ENCODE measurements around the gene IKBKE. TPM values are rescaled to one million over a fixed set of nuclear protein-coding genes. Genes with fewer than 3 reads are reported as not detected.

The IKBKE gene
- total RNA-seq, 1 experiment from 2014 or later: 5.1 TPM

GRCh38 chr1:206468571-206468970 is 1.7 kb upstream of the IKBKE start:
- Histone ChIP-seq H3K4me3 (replicated peaks in 1 of 2; ENCODE audit: low read depth in 1 of 2, low read length in 2 of 2) (no peak overlapping the region), H3K9ac (ENCODE audit: low read length) (no peak overlapping the region), H3K9me2 (ENCODE audit: insufficient read depth) (no peaks in the 10 kb centered on the region), H3K27ac (ENCODE audit: low read depth, low read length) (no peak overlapping the region), H4K20me1 (ENCODE audit: insufficient read depth) (no peaks in the 10 kb centered on the region), H3K79me2 (ENCODE audit: insufficient read depth, low read length) (no peaks in the 10 kb centered on the region), H3K9me3 (ENCODE audit: control insufficient read depth in 1 of 2, insufficient read depth in 1 of 2, low read depth in 1 of 2, low read length in 2 of 2) (no peaks in the 10 kb centered on the region), H2AFZ (ENCODE audit: low read depth, low read length, poor library complexity, severe bottlenecking) (no peak overlapping the region), H3K4me1 (ENCODE audit: control insufficient read depth in 1 of 2, insufficient read depth in 2 of 2, low read length in 2 of 2) (peaks cover 19 to 35% of the 10 kb centered on the region in 2 experiments; a peak in 3 of 4 replicates), H3K4me2 (ENCODE audit: low read length) (no peak overlapping the region), H3K27me3 (ENCODE audit: insufficient read depth, low read length) (no peaks in the 10 kb centered on the region), H3K36me3 (ENCODE audit: control insufficient read depth in 1 of 2, insufficient read depth in 2 of 2, low read length in 2 of 2) (no peaks in the 10 kb centered on the region)
- DNase-seq (ENCODE audit: low read depth, low spot score) (no peak), ATAC-seq (no peak)
- BruUV-seq (replicated peaks): no TSS peak
- TF ChIP-seq CTCF (IDR thresholded peaks at IDR 0.05 in 2 of 3, conservative IDR thresholded peaks at IDR 0.05 in 1 of 3; ENCODE audit: borderline replicate concordance in 1 of 3, insufficient read depth in 1 of 3, low read depth in 2 of 3, low read length in 2 of 3) (0 out of 6 replicates have a peak, but pooled peaks of 1 of the 3 experiments have one; percentile 17), POLR2AphosphoS5 (IDR thresholded peaks at IDR 0.05; ENCODE audit: low read depth, low read length) (no peak)
- intact Hi-C loops (cut with micrococcal nuclease): no loop called here
- CTCF ChIA-PET: no interaction called here
- POLR2A ChIA-PET: no interaction called here
- RAD21 ChIA-PET (ENCODE audit: low non-redundant PET in 1 of 2, low total read pairs in 2 of 2, uncharacterized antibody in 2 of 2, unreplicated experiment in 2 of 2): no interaction called here

GRCh38 chr1:206469411-206469932 is 804 bp upstream of the IKBKE start:
- peak overlapping the region; percentile 66 for H3K27ac ChIP-seq (ENCODE audit: low read depth, low read length)
- ChIA-PET CTCF (interaction anchor here (0.9 to 2.4 kb wide), 5 partner anchors 10 to 194 kb away, joined by 3 to 21 read pairs (median 5); partner anchors contain the start of gene EIF2D), POLR2A (interaction anchor here (0.8 to 1.1 kb wide), 2 partner anchors 10 to 485 kb away, joined by 3 to 6 read pairs; no protein-coding TSS in a partner anchor), RAD21 (ENCODE audit: low non-redundant PET in 1 of 2, low total read pairs in 2 of 2, uncharacterized antibody in 2 of 2, unreplicated experiment in 2 of 2) (no interaction called here)
- peak overlapping the region; percentile 62 for H3K9ac ChIP-seq (ENCODE audit: low read length)
- H3K4me2 ChIP-seq (ENCODE audit: low read length): peak overlapping the region; percentile 87
- peak overlapping the region; percentile 71 for H2AFZ ChIP-seq (ENCODE audit: low read depth, low read length, poor library complexity, severe bottlenecking)
- H3K9me2 ChIP-seq (ENCODE audit: insufficient read depth): no peaks in the 10 kb centered on the region
- no peaks in the 10 kb centered on the region for H3K9me3 ChIP-seq (ENCODE audit: control insufficient read depth in 1 of 2, insufficient read depth in 1 of 2, low read depth in 1 of 2, low read length in 2 of 2)
- H3K27me3 ChIP-seq (ENCODE audit: insufficient read depth, low read length): no peaks in the 10 kb centered on the region
- ATAC-seq (peak; percentile 3; the same call in 1 of the 2 replicates), DNase-seq (ENCODE audit: low read depth, low spot score) (no peak)
- TF ChIP-seq SP1 (IDR thresholded peaks at IDR 0.05; ENCODE audit: low read depth) (0 out of 2 replicates have a peak, but pooled peaks have one; percentile 3), SIN3A (IDR thresholded peaks at IDR 0.05; ENCODE audit: low read depth) (no peak), CTCF (IDR thresholded peaks at IDR 0.05 in 2 of 3, conservative IDR thresholded peaks at IDR 0.05 in 1 of 3; ENCODE audit: borderline replicate concordance in 1 of 3, insufficient read depth in 1 of 3, low read depth in 2 of 3, low read length in 2 of 3) (no peak), CEBPB (IDR thresholded peaks at IDR 0.05; ENCODE audit: low read depth) (no peak), CBX3 (IDR thresholded peaks at IDR 0.05; ENCODE audit: low read depth) (no peak), EZH2 (IDR thresholded peaks at IDR 0.05) (no peak), ZFX (IDR thresholded peaks at IDR 0.05) (0 out of 2 replicates have a peak, but pooled peaks have one; percentile 10)
- no peaks in the 10 kb centered on the region for H3K36me3 ChIP-seq (ENCODE audit: control insufficient read depth in 1 of 2, insufficient read depth in 2 of 2, low read length in 2 of 2)
- no peaks in the 10 kb centered on the region for H4K20me1 ChIP-seq (ENCODE audit: insufficient read depth)
- peak overlapping the region; percentile 66 to 80 for H3K4me3 ChIP-seq (replicated peaks in 1 of 2; ENCODE audit: low read depth in 1 of 2, low read length in 2 of 2)
- intact Hi-C loops (cut with micrococcal nuclease): no loop called here
- peaks cover 19 to 35% of the 10 kb centered on the region in 2 experiments; a peak in 3 of 4 replicates for H3K4me1 ChIP-seq (ENCODE audit: control insufficient read depth in 1 of 2, insufficient read depth in 2 of 2, low read length in 2 of 2)
- H3K79me2 ChIP-seq (ENCODE audit: insufficient read depth, low read length): no peaks in the 10 kb centered on the region
- BruUV-seq (replicated peaks): no TSS peak
